GM19025 (cell line): ENCODE data around the gene ZNF418.
"Not testable (repeated sequence)": the region's sequence is repeated elsewhere in the genome, so short reads cannot be mapped to it uniquely, and the experiment has no call there.

ENCODE experiments used
- ATAC-seq: cut with Tn5 transposase; IDR thresholded peaks from one replicate; pipeline ENCODE4 v1.9.1; 2021; ENCODE audit warnings: mild to moderate bottlenecking, low read depth, moderate library complexity; ENCODE audit not compliant: unreplicated experiment

The ZNF418 gene

DNA sequence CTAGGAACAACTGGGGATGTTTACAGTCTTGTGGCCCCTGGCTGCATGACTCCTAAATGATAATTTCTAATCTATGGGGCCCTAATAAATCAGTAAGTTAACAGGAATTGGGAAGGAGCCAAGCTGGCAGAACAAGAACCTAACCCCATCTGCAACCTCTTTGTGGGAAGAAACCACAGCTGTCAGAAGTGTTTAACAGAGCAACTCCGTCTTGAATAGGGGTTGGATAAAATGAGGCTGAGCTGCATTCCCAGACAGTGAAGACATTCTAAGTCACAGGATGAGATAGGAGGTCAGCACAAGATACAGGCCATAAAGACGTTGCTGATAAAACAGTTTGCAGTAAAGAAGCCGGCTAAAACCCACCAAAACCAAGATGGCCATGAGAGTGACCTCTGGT, 44.5 kb downstream of the ZNF418 start:
- ATAC-seq = not testable (repeated sequence)

DNA sequence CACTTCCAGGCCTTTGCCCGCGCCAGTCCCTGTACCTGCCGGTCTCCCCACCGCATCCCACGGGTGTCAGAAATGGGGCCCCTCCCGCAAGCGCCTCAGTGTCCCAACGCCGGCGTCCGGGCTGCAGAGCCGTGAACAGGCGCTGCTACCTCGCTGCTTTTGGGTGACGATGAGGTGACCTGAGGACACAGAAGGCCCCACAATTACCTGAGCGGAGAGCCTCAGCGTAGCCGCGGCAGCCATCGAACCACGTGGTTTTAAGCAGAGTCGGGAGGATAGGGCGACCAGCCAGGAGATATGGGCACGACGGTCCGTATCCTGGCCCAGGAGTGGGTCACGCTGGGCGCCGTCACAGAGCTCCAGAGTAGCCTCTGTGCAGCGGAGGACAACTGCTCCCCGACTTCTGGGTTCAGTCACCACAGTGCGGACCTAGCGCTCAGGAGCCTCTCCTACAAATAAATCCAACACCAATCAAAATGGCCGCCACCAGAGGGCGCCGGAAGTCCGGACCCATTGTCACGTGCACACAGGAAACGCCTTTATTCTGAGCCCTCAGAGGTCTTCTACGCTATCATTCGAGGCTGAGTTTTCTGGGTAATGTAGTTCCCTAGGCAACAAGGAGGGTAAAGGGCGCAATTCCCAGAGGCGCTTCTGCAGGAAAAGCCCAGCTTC, 46.5 kb downstream of the ZNF418 start, which contains the start of gene ZNF814:
TSS of gene ZNF814 (minus strand) at position 478 of the 672 bp plus-strand sequence. CDS start at position 243, 235 bp downstream.
- ATAC-seq = no peak

DNA sequence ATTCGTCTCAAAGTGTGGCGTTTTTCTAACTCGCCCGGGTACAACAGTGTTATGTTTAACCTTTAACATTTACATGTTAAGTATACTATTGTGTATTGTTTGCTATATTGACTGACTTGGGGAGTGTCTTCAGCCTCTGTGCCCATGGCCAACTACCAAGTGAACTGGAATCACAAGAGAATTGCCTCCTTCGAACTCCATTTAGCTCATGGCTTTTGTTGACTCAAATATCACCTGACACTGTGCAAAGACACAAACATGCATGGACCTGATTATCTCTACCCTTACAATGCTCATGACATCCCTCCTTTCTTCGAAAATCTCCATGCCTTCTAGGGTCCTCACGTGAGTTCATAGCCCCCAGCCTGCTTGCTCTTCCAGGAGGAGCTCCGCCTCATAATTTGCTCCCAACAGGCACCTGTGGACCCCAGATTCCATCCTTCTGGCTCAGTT, 47.1 kb downstream of the ZNF418 start:
- no peak for ATAC-seq

DNA sequence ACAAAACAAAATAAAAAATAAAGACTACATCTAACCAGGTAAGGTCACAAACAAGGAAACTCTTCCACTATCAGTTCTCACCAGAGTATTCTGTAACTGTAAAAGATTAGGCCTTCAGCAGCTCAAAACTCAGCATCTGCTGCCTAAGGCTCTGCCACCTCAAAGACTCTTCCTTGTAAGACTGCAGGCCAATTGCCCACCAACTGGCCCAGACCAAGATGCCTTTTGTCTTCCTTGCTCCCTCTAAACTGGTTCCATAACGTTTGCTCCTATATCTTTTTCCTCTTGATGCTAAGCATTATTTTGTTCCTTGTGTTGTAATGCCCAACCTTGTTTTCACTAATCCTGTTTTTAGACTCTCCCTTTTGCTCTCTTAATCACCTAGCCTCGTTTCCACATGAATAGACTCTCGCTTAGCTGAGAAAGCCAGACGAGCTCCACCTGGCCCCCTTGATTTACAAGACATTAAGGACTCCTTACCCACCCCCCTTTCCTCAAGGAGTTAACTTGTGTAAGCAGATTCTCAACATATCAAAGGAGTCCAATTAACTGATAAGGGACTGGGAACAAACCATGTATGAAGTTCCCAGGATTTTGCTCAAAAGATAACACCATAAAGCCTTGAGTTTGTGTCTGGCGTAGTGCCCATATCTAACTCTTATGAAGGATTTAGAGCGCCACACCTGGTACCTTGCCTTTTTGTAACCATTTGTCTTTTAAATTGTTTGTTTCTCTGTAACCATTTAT, 47.8 kb downstream of the ZNF418 start:
- ATAC-seq = no peak

DNA sequence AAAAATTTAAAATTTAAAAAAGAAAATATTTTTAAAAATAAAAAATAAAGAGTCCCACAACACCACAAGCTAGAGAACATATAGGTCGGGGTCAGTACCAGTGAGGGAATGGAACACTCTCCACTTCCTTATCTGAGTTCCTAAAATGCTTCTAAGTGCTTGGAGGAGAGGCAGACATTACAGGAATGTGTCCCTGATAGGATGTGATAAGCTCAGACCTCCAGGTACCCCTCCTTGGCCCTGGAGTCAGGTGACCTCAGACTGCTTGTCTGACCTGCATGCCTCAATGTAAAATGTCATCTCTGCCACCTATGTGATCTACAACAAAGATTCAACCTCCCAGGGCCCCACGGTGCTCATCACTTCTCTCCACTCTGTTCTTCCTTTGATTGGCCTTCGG, 49.2 kb downstream of the ZNF418 start:
- no peak for ATAC-seq

DNA sequence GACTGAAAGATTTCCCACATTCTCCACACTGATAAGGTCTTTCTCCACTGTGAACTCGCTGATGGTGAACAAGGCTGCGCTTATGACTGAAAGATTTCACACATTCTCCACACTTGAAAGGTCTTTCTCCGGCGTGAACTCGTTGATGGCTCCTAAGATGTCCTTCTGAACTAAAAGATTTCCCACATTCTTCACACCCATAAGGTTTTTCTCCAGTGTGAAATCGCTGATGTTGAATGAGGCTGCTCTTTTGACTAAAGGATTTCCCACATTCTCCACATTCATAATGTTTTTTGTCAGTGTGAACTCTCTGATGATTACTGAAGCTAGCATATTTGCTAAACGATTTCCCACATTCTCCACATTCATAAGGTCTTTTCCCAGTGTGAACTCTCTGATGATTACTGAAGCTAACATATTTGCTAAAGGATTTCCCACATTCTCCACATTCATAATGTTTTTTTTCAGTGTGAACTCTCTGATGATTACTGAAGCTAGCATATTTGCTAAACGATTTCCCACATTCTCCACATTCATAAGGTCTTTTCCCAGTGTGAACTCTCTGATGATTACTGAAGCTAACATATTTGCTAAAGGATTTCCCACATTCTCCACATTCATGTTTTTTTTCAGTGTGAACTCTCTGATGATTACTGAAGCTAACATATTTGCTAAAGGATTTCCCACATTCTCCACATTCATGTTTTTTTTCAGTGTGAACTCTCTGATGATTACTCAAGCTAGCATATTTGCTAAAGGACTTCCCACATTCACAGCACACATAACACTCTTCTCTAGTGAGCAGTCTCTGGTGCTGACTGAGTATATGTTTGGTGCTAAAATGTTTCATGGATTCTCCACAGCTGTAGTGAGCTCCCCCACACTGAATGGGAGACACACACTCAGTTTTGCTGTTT, 61.1 kb downstream of the ZNF418 start:
- ATAC-seq = not testable (repeated sequence)

DNA sequence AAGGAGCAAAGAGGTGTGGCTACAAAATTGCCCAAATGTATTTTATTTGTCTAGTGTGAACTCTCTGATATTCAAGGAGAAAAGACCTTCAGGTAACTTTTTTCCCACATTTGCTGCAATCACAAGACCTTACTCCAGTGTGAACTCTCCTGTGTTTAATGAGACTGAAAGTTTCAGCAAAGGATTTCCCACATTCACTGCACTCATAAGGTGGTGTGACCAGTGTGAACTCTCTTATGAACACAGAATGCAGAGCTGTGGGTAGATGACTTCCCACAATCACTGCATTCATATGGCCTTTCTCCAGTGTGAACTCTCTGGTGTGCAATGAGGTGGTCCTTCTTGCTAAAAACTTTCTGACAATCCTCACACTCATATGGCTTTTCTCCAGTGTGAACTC, 62.8 kb downstream of the ZNF418 start:
- ATAC-seq = no peak
